Keratinocyte (primary cell): Measurements from ENCODE around the gene EFCAB12. TPM values are rescaled to one million over a fixed set of nuclear protein-coding genes. Genes with fewer than 3 reads are reported as not detected.

Experiments
- DNase-seq: peaks from one replicate; pipeline ENCODE4 v3.0.0-alpha.2; 2011; ENCODE audit warnings: low read depth, missing footprints, low spot score
- FAIRE-seq: peaks from 2 replicates; lab custom pipeline; 2011; peaks lifted over from hg19 to GRCh38; lab: Jason Lieb, UNC
- H2AFZ ChIP-seq: 2 replicates; pipeline ENCODE4 v1.6.0; 2012; ENCODE audit warnings: low read length, control low read depth, inconsistent platforms; ENCODE audit not compliant: control insufficient read depth
- H3K27ac ChIP-seq: 2 replicates; pipeline ENCODE4 v1.5.1; 2011; ENCODE audit warnings: low read length; ENCODE audit not compliant: control insufficient read depth, insufficient read depth
- H3K27me3 ChIP-seq: 3 replicates; pipeline ENCODE4 v1.6.0; 2011; ENCODE audit warnings: low read length; ENCODE audit not compliant: control insufficient read depth, insufficient read depth; ENCODE audit errors: extremely low read depth
- H3K36me3 ChIP-seq, 2 experiments: 2 replicates in 1 of 2; 3 replicates in 1 of 2; pipeline ENCODE4 v1.5.1; 2011; ENCODE audit warnings: low read length in 2 of 2, mild to moderate bottlenecking in 1 of 2; ENCODE audit not compliant: control insufficient read depth in 2 of 2, insufficient read depth in 2 of 2; ENCODE audit errors: extremely low read depth in 1 of 2
- H3K4me1 ChIP-seq: 3 replicates; pipeline ENCODE4 v1.5.1; 2011; ENCODE audit warnings: low read length; ENCODE audit not compliant: control insufficient read depth, insufficient read depth; ENCODE audit errors: extremely low read depth
- H3K4me2 ChIP-seq: 3 replicates; pipeline ENCODE4 v1.6.0; 2011; ENCODE audit warnings: low read depth, low read length; ENCODE audit not compliant: control insufficient read depth, insufficient read depth; ENCODE audit errors: extremely low read depth
- H3K4me3 ChIP-seq, 3 experiments: fragments of 200-600 bp in 1 of 3; sonication (generic) in 1 of 3; 2 replicates in 2 of 3; 3 replicates in 1 of 3; pipeline ENCODE4 v1.5.1; 2011 to 2016; ENCODE audit warnings: low read length in 3 of 3, mild to moderate bottlenecking in 3 of 3, control low read depth in 2 of 3, inconsistent platforms in 1 of 3, low read depth in 1 of 3, mixed read lengths in 1 of 3, mixed run types in 1 of 3, moderate library complexity in 1 of 3; ENCODE audit not compliant: control insufficient read depth in 2 of 3, insufficient read depth in 2 of 3; ENCODE audit errors: extremely low read depth in 1 of 3
- H3K79me2 ChIP-seq: 2 replicates; pipeline ENCODE4 v1.6.0; 2012; ENCODE audit warnings: low read length; ENCODE audit not compliant: control insufficient read depth, insufficient read depth
- H3K9ac ChIP-seq: 3 replicates; pipeline ENCODE4 v1.6.0; 2011; ENCODE audit warnings: low read length; ENCODE audit not compliant: control insufficient read depth, insufficient read depth; ENCODE audit errors: extremely low read depth
- H3K9me1 ChIP-seq: 3 replicates; pipeline ENCODE4 v1.6.0; 2011; ENCODE audit warnings: low read length; ENCODE audit not compliant: control insufficient read depth, insufficient read depth; ENCODE audit errors: extremely low read depth
- H3K9me3 ChIP-seq: 2 replicates; pipeline ENCODE4 v1.5.1; 2012; ENCODE audit warnings: low read depth, low read length; ENCODE audit not compliant: control insufficient read depth
- H4K20me1 ChIP-seq: 3 replicates; pipeline ENCODE4 v1.6.0; 2011; ENCODE audit warnings: low read length; ENCODE audit not compliant: control insufficient read depth, insufficient read depth; ENCODE audit errors: extremely low read depth
- CTCF ChIP-seq, 3 experiments: IDR thresholded peaks in 1 of 3; conservative IDR thresholded peaks in 1 of 3; optimal IDR thresholded peaks in 1 of 3; 2 replicates in 2 of 3; 3 replicates in 1 of 3; pipeline versions ENCODE3 to v1.5.1; 2011; ENCODE audit warnings: low read length in 3 of 3, mild to moderate bottlenecking in 3 of 3, moderate library complexity in 2 of 3, control low read depth in 1 of 3, inconsistent platforms in 1 of 3; ENCODE audit not compliant: insufficient read depth in 2 of 3; ENCODE audit errors: extremely low read depth in 1 of 3
- EZH2 ChIP-seq: IDR thresholded peaks from one replicate; pipeline ENCODE4 v1.6.1; 2012; ENCODE audit warnings: inconsistent platforms, mild to moderate bottlenecking, low read length, moderate library complexity
- dilution Hi-C: fragments of 300-500 bp; cut with MboI; formaldehyde crosslinking; loops from one replicate; pipeline ENCODE4 v1.7.0; 2020; ENCODE audit warnings: low sequenced_read_pairs; ENCODE audit not compliant: extremely low pct_ligation_motif_present
- polyA plus RNA-seq, 5 experiments: library from polyadenylated mRNA; depleted of rRNA in 3 of 5; stranded (reverse) in 3 of 5; stranded (forward) in 1 of 5; unstranded in 1 of 5; fragments of >200 nt; gene quantifications; 1 replicate in 1 of 5; 2 replicates in 3 of 5; 3 replicates in 1 of 5; pipeline versions ENCODE4 v1.2.1 to v1.2.3, GENCODE V29; 2011 to 2012; ENCODE audit warnings: missing spikeins in 2 of 5, low read depth in 1 of 5, low replicate concordance in 1 of 5

Gene EFCAB12
- polyA plus RNA-seq, 1 donor (not counting 4 experiments of a cell fraction or from before 2014, with no cell fraction given) = 0.34 TPM

DNA sequence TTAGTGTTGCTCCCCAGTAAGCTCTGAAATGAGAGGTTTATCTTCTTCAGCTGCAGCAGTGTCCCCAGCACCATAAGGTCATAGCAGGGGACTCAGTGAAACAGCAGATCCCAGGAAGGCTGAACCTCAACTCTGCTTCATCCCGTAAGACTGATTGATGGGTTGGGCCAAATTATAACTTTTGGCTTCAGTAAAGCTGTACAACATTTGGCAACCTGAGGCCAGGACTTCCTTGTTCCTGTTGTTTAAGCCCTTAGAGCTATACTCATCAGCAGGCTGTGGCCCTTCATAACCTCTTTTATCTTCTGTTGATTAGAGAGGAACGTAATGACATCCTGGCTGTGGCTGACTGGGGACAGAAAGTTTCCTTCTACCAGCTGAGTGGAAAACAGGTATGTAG, 40.6 kb upstream of the EFCAB12 start:
- H3K4me1 ChIP-seq = no peaks in the 10 kb centered on the region
- no peak for DNase-seq
- H3K9me3 ChIP-seq = no peaks in the 10 kb centered on the region
- H3K9ac ChIP-seq = no peak overlapping the region
- no peak for FAIRE-seq
- H2AFZ ChIP-seq = no peak overlapping the region
- no peak overlapping the region for H3K4me3 ChIP-seq
- no peaks in the 10 kb centered on the region for H3K79me2 ChIP-seq
- H4K20me1 ChIP-seq = no peaks in the 10 kb centered on the region
- TF ChIP-seq EZH2 = no peak
- no peaks in the 10 kb centered on the region for H3K27me3 ChIP-seq
- H3K4me2 ChIP-seq = no peak overlapping the region
- dilution Hi-C loops = no loop called here
- peaks cover 2% of the 10 kb centered on the region for H3K9me1 ChIP-seq
- no peak overlapping the region for H3K27ac ChIP-seq
- no peaks in the 10 kb centered on the region for H3K36me3 ChIP-seq

GRCh38 chr3:129467932-129468331, 39.5 kb upstream of the EFCAB12 start:
- no peak for FAIRE-seq
- dilution Hi-C loops = no loop called here
- H3K4me1 ChIP-seq = no peaks in the 10 kb centered on the region

More at GRCh38 chr3:129467932-129468331, 39.5 kb upstream of the EFCAB12 start:
- H3K9me1 ChIP-seq = peaks cover 2% of the 10 kb centered on the region
- no peak overlapping the region for H3K4me2 ChIP-seq
- no peaks in the 10 kb centered on the region for H3K27me3 ChIP-seq
- no peak overlapping the region for H2AFZ ChIP-seq
- H3K27ac ChIP-seq = no peak overlapping the region
- TF ChIP-seq CTCF (optimal IDR thresholded peaks at IDR 0.05 in 1 of 3, IDR thresholded peaks at IDR 0.05 in 1 of 3, conservative IDR thresholded peaks at IDR 0.05 in 1 of 3; ENCODE audit: extremely low read depth in 1 of 3, insufficient read depth in 2 of 3, low read length in 3 of 3) (no peak), EZH2 (no peak)
- no peaks in the 10 kb centered on the region for H3K36me3 ChIP-seq
- no peak for DNase-seq
- no peaks in the 10 kb centered on the region for H4K20me1 ChIP-seq
- no peak overlapping the region for H3K4me3 ChIP-seq
- no peak overlapping the region for H3K9ac ChIP-seq
- H3K9me3 ChIP-seq = no peaks in the 10 kb centered on the region
- no peaks in the 10 kb centered on the region for H3K79me2 ChIP-seq
